Iris pigment epithelial cell (primary cell): Measurements from ENCODE around the gene ANKZF1.

Experiments
- DNase-seq: peaks from one replicate; pipeline ENCODE4 v3.0.0-alpha.2; 2011; ENCODE audit warnings: low read depth

ANKZF1 gene

DNA sequence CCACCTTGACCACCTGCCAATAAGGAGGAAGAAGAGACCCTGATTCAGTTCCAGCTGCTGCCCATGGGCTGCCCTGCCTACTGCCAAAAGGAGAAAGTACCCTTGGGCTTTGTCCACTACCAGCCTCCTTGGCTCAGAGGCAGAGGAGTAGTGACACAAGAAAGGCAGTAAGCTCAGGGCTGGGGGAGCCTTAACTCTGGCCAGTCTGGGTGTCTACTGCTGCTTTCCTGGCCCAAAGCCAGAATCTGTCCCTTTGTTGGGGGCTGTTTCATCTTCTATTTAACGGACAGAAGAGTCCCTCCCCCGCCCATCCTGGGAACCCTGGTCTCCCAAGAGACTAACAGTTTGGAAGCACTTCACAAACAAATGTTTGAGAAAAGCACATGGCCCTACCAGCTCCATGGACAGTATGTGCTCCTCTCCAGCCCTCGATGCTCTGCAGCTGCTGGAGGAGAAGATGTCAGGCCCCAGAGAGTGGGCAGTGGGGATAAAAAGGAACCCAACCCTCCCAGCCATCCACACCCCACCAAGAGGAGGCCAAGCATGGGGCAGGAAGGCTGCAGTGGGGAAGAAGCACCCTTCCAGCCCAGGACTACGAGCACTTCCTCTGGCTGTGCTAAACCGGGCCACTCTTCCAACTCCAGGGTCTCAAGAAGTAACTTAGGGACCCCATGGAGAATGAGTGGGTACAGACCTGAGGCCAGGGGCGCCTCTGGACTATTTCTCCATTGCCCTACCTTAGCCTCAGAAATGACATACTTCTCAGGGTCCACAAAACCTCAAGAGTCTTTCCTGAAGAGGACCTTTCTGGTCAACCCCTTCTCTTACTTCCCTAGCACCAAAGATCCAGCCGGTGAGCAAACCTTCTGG lies 1.3 kb upstream of the ANKZF1 start:
- no peak for DNase-seq

- no peak for DNase-seq
Measured at GRCh38 chr2:219228911-219229304, 698 bp upstream of the ANKZF1 start.

DNA sequence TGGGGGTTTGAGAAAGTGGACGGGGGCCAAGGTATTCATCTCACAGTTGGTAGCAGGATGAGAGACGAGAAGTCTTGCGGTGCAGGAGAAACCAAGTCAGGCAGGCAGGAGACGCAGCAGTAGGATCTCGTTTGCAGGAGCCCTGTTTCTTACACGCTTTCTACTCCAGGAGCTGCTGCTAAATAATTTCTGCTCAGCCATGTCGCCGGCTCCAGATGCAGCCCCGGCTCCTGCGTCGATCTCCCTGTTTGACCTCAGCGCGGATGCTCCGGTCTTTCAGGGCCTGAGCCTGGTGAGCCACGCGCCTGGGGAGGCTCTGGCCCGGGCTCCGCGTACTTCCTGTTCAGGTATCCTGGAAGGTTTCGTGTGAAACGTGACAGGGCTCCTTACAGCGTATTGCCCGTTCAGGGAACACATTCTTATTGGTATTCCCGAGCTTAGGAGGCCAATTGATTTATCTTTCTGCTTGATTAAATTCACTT lies 494 bp downstream of the ANKZF1 start:
- DNase-seq = peak; percentile 55

DNA sequence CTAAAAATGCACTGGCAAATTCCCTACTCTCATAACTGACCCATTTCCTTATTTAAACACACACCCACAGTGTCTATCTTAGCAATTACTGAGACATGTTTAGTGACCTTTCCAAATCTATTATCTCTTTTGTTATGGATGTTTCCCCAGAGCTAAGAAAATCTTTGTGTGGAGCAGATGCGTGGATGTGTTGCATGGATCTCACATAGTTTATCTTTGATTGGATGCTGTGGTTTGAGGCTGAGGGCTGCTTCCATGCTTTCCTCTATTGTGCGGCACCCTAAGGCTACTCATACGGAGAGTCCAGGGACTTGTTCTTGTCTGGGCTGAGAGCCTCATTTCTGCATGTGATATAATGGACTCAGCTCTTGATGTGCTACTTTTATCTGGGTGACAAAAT lies 4.7 kb downstream of the ANKZF1 start:
- no peak for DNase-seq

GRCh38 chr2:219243291-219243761 lies 13.7 kb downstream of the ANKZF1 start:
- peak; percentile 65 for DNase-seq

- no peak for DNase-seq
Measured at GRCh38 chr2:219244789-219245147, 15.2 kb downstream of the ANKZF1 start.

GRCh38 chr2:219245148-219245898 lies 15.7 kb downstream of the ANKZF1 start, which contains the start of the genes GLB1L and STK16:
TSS of gene GLB1L (minus strand) at chr2:219245444. CDS start at chr2:219243573, 1,871 bp downstream.
TSS of gene STK16 (plus strand) at chr2:219245479. CDS start at chr2:219246000, 521 bp downstream.
- peak; percentile 92 for DNase-seq

DNA sequence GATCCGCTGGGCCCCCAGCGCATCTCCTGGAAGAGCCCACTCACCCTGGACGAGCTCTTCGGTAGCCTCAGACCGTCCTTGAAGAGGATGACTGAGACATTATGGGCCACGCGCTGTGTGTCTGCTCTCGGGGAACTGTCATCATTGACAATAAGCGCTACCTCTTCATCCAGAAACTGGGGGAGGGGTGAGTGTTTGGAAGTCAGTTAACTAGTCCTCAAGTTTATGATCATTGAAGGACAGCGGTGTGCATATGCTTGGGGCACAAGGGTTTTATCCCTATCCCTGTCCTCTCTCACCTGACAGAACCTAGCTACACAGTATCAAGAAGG lies 16.3 kb downstream of the ANKZF1 start:
- no peak for DNase-seq

DNA sequence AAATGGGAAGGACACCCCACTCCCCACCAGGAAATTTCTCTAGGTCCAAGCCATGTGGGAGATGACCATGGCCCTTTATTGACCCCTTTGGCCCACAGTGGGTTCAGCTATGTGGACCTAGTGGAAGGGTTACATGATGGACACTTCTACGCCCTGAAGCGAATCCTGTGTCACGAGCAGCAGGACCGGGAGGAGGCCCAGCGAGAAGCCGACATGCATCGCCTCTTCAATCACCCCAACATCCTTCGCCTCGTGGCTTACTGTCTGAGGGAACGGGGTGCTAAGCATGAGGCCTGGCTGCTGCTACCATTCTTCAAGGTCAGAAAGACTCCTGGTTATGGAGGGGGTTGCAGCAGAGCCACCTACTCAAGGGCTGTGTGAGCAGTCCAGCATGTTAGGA lies 17.0 kb downstream of the ANKZF1 start:
- no peak for DNase-seq

GRCh38 chr2:219247678-219248642 lies 18.4 kb downstream of the ANKZF1 start:
- no peak for DNase-seq

- DNase-seq = no peak
Measured at GRCh38 chr2:219248845-219249202, 19.2 kb downstream of the ANKZF1 start.

DNA sequence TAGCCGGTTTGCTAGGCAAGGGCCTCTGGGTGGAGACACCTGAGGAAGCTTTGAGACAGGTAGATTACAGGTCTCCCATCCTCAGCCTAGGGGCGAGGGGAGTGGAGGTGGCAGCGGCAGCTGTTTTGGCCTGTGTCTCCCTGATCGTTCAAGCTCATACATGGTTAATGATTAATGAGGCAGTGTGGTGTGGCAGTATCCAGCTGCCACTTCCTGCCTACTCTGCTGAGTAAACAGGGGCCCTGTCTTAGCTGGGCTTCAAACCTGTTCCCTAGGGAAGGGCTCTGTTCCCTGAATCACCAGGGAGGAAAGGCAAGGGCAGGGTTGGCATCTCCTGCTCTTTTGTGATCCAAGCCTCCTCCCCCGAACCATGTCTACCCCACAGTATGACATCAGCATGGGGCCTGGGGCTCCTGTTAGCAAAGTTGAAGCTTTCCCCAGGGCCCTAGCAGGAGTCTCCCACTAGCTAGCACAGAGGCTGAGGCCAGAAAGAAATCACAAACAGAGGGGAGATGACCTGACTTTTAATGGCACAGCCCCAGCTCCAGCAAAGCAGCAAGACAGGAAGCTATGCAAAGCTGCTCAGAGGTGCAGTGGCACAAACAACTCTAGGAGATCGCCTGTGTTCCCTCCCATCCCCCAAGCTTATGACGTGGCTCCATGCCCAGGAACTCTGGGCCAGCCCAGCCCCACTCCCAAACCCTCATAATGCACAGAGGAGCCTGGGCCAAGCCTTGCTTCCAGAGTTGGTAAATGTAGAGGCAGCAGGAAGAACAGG lies 19.8 kb downstream of the ANKZF1 start:
- DNase-seq = peak; percentile 70

DNA sequence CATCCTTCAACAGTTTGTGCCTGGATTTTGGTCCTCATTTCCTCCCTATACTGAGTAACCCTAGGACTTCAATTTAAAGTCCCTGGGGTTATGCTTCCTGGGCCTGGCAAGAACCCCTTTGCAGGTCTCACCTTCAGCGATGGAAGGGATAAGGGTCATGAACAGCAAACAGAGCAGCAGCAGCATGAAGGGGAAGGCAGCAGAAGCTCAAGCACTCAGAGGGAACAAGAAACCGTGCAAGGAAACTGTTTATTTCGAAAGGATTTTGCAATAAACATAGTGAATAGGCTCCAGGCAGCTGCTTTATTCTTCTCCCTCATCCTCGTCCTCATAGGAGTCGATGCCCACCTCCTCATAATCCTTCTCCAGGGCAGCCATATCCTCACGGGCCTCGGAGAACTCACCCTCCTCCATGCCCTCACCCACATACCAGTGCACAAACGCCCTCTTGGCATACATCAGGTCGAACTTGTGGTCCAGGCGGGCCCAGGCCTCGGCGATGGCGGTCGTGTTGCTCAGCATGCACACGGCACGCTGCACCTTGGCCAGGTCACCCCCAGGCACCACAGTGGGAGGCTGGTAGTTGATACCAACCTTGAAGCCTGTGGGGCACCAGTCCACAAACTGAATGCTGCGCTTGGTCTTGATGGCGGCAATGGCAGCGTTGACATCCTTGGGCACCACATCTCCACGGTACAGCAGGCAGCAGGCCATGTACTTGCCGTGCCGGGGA lies 20.6 kb downstream of the ANKZF1 start:
- no peak for DNase-seq

GRCh38 chr2:219251656-219252055 lies 22.1 kb downstream of the ANKZF1 start:
- DNase-seq = no peak

DNA sequence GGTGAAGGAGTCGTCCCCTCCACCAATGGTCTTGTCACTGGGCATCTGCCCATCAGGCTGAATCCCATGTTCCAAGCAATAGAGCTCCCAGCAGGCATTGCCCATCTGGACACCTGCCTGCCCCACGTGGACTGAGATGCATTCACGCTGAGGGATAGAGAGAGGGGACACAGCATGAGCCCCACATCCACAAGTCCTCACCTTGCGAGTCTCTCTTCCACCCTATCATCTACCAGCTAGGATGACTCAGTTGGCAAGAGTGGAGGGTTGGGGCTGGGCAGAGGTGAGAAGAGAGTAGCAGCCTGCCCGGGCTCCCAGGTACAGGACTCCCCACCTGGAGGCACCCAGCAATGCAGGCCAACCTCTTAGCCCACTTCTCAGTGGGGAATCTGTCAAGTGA lies 22.5 kb downstream of the ANKZF1 start:
- DNase-seq = no peak

DNA sequence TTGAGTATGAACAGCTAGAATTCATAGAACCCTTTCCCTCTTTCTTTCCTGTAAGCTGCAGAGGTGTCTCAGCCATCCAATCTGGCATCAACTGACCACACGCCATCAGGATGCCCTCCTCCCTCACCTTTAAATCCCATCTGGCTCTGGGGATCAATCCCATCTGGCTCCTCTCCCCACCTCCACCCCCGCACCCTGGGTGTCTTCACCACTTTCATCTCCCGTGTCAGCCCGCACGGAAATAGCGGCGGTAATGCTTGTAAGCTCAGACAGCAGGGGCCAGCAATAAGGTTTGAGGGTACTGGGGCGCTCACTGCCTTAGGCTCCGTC lies 22.9 kb downstream of the ANKZF1 start:
- DNase-seq = peak; percentile 26

DNA sequence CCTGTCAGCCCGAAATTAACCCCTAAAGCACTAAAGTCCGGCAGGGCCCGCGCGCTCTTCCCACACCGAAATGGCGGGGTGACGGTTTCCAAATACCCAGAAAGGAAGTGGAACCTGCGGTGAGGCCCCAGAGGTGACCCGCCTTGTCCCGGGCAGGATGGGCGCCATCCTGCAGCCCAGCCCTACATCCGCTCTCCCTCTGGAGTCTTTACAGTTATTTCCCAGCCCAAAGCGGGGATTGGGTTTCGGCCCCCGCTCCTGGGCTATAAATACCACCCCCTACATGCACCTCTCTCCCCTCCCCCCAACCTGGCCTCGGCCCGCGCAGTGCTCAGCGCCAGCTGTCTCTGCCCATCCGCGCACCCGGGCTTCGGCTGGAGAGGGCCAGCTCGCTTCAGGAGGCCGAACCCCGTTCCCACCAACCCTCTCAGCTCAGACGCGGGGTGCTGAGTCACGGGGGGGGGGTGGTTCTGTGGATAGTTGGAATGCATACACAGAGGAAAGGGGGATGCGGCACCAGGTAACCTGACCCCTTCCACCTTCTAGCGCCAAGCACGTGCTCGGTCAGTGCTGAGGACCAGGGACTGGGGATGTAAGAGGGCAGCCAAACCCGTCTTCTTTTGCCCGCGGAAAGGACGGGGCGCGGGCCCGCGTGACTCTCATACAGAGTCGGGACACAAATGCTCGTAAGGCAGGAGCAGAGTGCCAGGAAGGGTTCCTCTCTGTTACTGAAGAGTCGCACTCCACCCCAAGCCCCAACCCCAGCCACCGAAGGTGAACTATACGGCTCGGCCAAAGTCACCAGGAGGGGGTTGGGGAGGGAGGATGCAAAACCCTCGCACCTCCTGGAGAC lies 23.5 kb downstream of the ANKZF1 start, which contains the start of gene TUBA4B:
TSS of gene TUBA4B (plus strand) at position 344 of the 853 bp plus-strand sequence. CDS start at position 509, 165 bp downstream.
- peak; percentile 69 for DNase-seq

DNA sequence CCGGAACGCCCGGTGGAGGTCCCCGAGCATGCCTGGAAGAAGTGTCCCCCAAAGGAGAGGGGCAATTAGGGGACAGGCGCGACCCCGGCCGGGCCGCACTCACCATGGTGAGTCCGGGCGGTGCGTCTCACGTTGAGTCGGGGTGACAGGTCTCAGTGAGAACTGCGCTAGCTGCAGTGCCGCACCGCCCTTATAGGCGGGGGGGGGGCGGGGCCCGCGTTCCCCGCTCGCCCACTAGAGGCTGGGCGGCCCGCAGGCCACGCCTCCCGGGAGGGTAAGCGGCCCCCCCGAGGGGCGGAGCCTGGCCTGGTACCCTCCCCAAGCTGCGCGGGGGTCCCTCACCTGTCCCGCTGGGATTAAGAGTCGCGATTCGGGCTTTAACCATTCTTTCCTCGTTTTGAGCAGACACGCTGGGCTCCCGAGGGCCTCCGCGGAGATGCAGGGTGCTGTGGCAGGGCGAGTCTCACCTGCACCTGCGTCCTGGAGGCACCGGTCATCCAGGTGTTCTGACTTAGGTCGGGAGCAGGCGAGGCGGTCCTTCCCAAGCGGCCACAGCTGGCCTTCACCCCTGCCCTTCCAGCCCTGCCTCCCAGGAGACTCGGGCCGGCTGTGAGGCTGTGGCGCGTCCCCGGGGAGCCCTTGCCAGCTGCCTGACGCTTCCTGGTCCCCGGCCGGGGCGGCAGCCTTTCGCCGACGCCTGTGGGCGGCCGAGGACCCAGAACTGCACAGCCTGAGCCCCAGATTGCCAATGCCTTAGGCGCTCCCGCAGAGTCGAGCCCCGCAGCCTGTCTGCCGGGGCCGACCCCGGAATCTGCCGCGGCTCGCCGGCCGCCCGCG lies 24.4 kb downstream of the ANKZF1 start, which contains the start of gene TUBA4A:
TSS of gene TUBA4A (minus strand) at position 166 of the 837 bp plus-strand sequence. CDS start at position 106, 60 bp downstream.
- DNase-seq = peak; percentile 55
